Activated CD4-positive, alpha-beta memory T cell treated with anti-CD3 and anti-CD28 coated beads for 36 hours (primary cell): ENCODE data around the gene LINS1. TPM values are rescaled to one million over a fixed set of nuclear protein-coding genes. Genes with fewer than 3 reads are reported as not detected.
"Not testable (repeated sequence)": the region's sequence is repeated elsewhere in the genome, so short reads cannot be mapped to it uniquely, and the experiment has no call there.

Experiments
- CTCF ChIA-PET: fragments of 350-600 bp; sonication (Branson Sonifier 250); formaldehyde crosslinking; loops from one replicate; lab custom pipeline; 2021; ENCODE audit warnings: antibody characterized with exemption, inconsistent platforms; lab: Charles Lee
- POLR2A ChIA-PET: fragments of 350-600 bp; sonication (Branson Sonifier 250); formaldehyde crosslinking; loops from one replicate; lab custom pipeline; 2021; ENCODE audit warnings: antibody characterized with exemption; lab: Charles Lee
- DNase-seq: peaks from one replicate; pipeline ENCODE4 v3.0.0-alpha.2; 2020
- H3K27ac Mint-ChIP-seq: one replicate; pipeline ENCODE4 v1.8.0; 2021; ENCODE audit warnings: mixed read lengths
- H3K27me3 Mint-ChIP-seq: one replicate; pipeline ENCODE4 v1.8.0; 2021; ENCODE audit warnings: mixed read lengths
- H3K36me3 Mint-ChIP-seq: one replicate; pipeline ENCODE4 v1.8.0; 2021; ENCODE audit warnings: mixed read lengths
- H3K4me1 Mint-ChIP-seq: one replicate; pipeline ENCODE4 v1.8.0; 2021; ENCODE audit warnings: low read depth, mixed read lengths
- H3K4me3 Mint-ChIP-seq: one replicate; pipeline ENCODE4 v1.8.0; 2021; ENCODE audit warnings: mild to moderate bottlenecking, mixed read lengths
- H3K9me3 Mint-ChIP-seq: one replicate; pipeline ENCODE4 v1.8.0; 2021; ENCODE audit warnings: mixed read lengths
- intact Hi-C: fragments of 100-400 bp; cut with micrococcal nuclease; formaldehyde crosslinking; loops from one replicate; pipeline ENCODE4 v1.15.1; 2023
- total RNA-seq, 2 experiments: library from RNA; stranded (reverse); gene quantifications; one replicate each; pipeline ENCODE4 v1.2.3, GENCODE V29; 2021

Gene LINS1
- total RNA-seq, 2 experiments from 2014 or later = 31.6 to 37.0 TPM

- CTCF ChIA-PET = interaction anchor here (0.7 to 5.2 kb wide), 6 partner anchors 26 to 409 kb away, joined by 3 to 32 read pairs (median 6); partner anchors contain the start of gene ADAMTS17
- peak overlapping the region; percentile 64 for H3K4me3 Mint-ChIP-seq
- intact Hi-C loops = loop anchor here (1.0 to 5.0 kb wide), 3 partner anchors 249 to 1346 kb away; partner anchors contain the start of gene LRRC28
Measured at GRCh38 chr15:100598655-100599054, 3.3 kb downstream of the LINS1 start.

GRCh38 chr15:100597862-100598261, 4.1 kb downstream of the LINS1 start:
- ChIA-PET CTCF (interaction anchor here (1.5 to 5.2 kb wide), 5 partner anchors 25 to 410 kb away, joined by 4 to 32 read pairs (median 6); partner anchors contain the start of gene ADAMTS17), POLR2A (no interaction called here)
- Mint-ChIP-seq H3K4me1 (peaks cover 63% of the 10 kb centered on the region), H3K27me3 (no peaks in the 10 kb centered on the region), H3K9me3 (no peaks in the 10 kb centered on the region), H3K27ac (no peak overlapping the region), H3K36me3 (peaks cover 22% of the 10 kb centered on the region), H3K4me3 (peak overlapping the region; percentile 76)
- intact Hi-C loops = loop anchor here (1.0 to 5.0 kb wide), 3 partner anchors 249 to 1346 kb away; partner anchors contain the start of gene LRRC28
- DNase-seq = no peak

More at GRCh38 chr15:100598655-100599054, 3.3 kb downstream of the LINS1 start:
- peaks cover 26% of the 10 kb centered on the region for H3K36me3 Mint-ChIP-seq
- POLR2A ChIA-PET = no interaction called here
- peaks cover 64% of the 10 kb centered on the region for H3K4me1 Mint-ChIP-seq
- no peaks in the 10 kb centered on the region for H3K27me3 Mint-ChIP-seq
- no peak for DNase-seq
- H3K9me3 Mint-ChIP-seq = no peaks in the 10 kb centered on the region
- no peak overlapping the region for H3K27ac Mint-ChIP-seq

GRCh38 chr15:100596792-100597191, 5.2 kb downstream of the LINS1 start:
- ChIA-PET POLR2A (interaction anchor here (0.5 to 1.6 kb wide), 7 partner anchors 23 to 1055 kb away, joined by 3 to 6 read pairs (median 4); no protein-coding TSS in a partner anchor), CTCF (interaction anchor here (0.8 to 5.2 kb wide), 4 partner anchors 24 to 1045 kb away, joined by 3 to 32 read pairs (median 6); partner anchors contain the start of gene LRRK1)
- H3K4me3 Mint-ChIP-seq = peak overlapping the region; percentile 76
- peaks cover 74% of the 10 kb centered on the region for H3K4me1 Mint-ChIP-seq
- H3K27ac Mint-ChIP-seq = no peak overlapping the region
- peaks cover 2% of the 10 kb centered on the region for H3K9me3 Mint-ChIP-seq
- no peaks in the 10 kb centered on the region for H3K27me3 Mint-ChIP-seq
- H3K36me3 Mint-ChIP-seq = peaks cover 26% of the 10 kb centered on the region
- intact Hi-C loops = loop anchor here (5.0 kb wide), 2 partner anchors 611 to 1344 kb away; partner anchors contain the start of gene LRRC28
- peak; percentile 98 for DNase-seq

GRCh38 chr15:100595964-100596363, 6.0 kb downstream of the LINS1 start:
- Mint-ChIP-seq H3K27ac (no peak overlapping the region), H3K9me3 (peaks cover 5% of the 10 kb centered on the region), H3K4me1 (peaks cover 82% of the 10 kb centered on the region), H3K36me3 (peaks cover 33% of the 10 kb centered on the region), H3K4me3 (peak overlapping the region; percentile 76), H3K27me3 (no peaks in the 10 kb centered on the region)
- peak; percentile 38 for DNase-seq
- intact Hi-C loops = loop anchor here (1.0 to 5.0 kb wide), 3 partner anchors 16 to 1344 kb away; partner anchors contain the start of gene LRRC28
- ChIA-PET POLR2A (interaction anchor here (1.2 to 1.6 kb wide), 2 partner anchors 10 to 25 kb away, joined by 3 to 4 read pairs; no protein-coding TSS in a partner anchor), CTCF (interaction anchor here (0.8 to 5.2 kb wide), 5 partner anchors 23 to 1046 kb away, joined by 3 to 32 read pairs (median 4); partner anchors contain the start of gene LRRK1)

- ChIA-PET POLR2A (no interaction called here), CTCF (interaction anchor here (1.2 kb wide), 1 partner anchor 695 kb away, joined by 3 read pairs; no protein-coding TSS in a partner anchor)
- Mint-ChIP-seq H3K27me3 (no peaks in the 10 kb centered on the region), H3K36me3 (peaks cover 47% of the 10 kb centered on the region), H3K4me3 (no peak overlapping the region), H3K9me3 (peaks cover 22% of the 10 kb centered on the region), H3K27ac (peak overlapping the region; percentile 77), H3K4me1 (peaks cover 73% of the 10 kb centered on the region)
- DNase-seq = no peak
- intact Hi-C loops = no loop called here
Measured at GRCh38 chr15:100593431-100593830, 8.6 kb downstream of the LINS1 start.

GRCh38 chr15:100592898-100593297, 9.1 kb downstream of the LINS1 start:
- Mint-ChIP-seq H3K4me1 (peaks cover 69% of the 10 kb centered on the region), H3K4me3 (no peak overlapping the region), H3K9me3 (peaks cover 25% of the 10 kb centered on the region), H3K27ac (peak overlapping the region; percentile 59), H3K27me3 (no peaks in the 10 kb centered on the region), H3K36me3 (peaks cover 48% of the 10 kb centered on the region)
- CTCF ChIA-PET = interaction anchor here (1.2 kb wide), 1 partner anchor 696 kb away, joined by 3 read pairs; no protein-coding TSS in a partner anchor
- intact Hi-C loops = no loop called here
- no peak for DNase-seq
- POLR2A ChIA-PET = no interaction called here

GRCh38 chr15:100591835-100592234, 10.1 kb downstream of the LINS1 start:
- Mint-ChIP-seq H3K4me1 (peaks cover 62% of the 10 kb centered on the region), H3K9me3 (peaks cover 31% of the 10 kb centered on the region), H3K27me3 (no peaks in the 10 kb centered on the region), H3K27ac (peak overlapping the region; percentile 88), H3K4me3 (peak overlapping the region; percentile 9), H3K36me3 (peaks cover 49% of the 10 kb centered on the region)
- intact Hi-C loops = no loop called here
- DNase-seq = no peak
- POLR2A ChIA-PET = no interaction called here
- CTCF ChIA-PET = no interaction called here

- intact Hi-C loops, H3K27me3 Mint-ChIP-seq, H3K4me3 Mint-ChIP-seq, DNase-seq: not testable (repeated sequence)
- Mint-ChIP-seq H3K4me1 (peaks cover 62% of the 10 kb centered on the region), H3K9me3 (peaks cover 31% of the 10 kb centered on the region), H3K27ac (peak overlapping the region; percentile 88), H3K36me3 (peaks cover 51% of the 10 kb centered on the region)
- CTCF ChIA-PET = interaction anchor here (1.2 kb wide), 1 partner anchor 241 kb away, joined by 6 read pairs; no protein-coding TSS in a partner anchor
- POLR2A ChIA-PET = interaction anchor here (1.4 kb wide), 1 partner anchor 11 kb away, joined by 4 read pairs; the partner anchor contains the start of genes ASB7 and LINS1
Measured at GRCh38 chr15:100591163-100591562, 10.8 kb downstream of the LINS1 start.

GRCh38 chr15:100588638-100589242, 13.2 kb downstream of the LINS1 start:
- Mint-ChIP-seq H3K27me3 (no peaks in the 10 kb centered on the region), H3K9me3 (peaks cover 31% of the 10 kb centered on the region), H3K4me1 (peaks cover 57% of the 10 kb centered on the region), H3K27ac (no peak overlapping the region), H3K36me3 (peaks cover 59% of the 10 kb centered on the region), H3K4me3 (no peak overlapping the region)
- DNase-seq = no peak
- ChIA-PET POLR2A (no interaction called here), CTCF (interaction anchor here (3.7 kb wide), 1 partner anchor 238 kb away, joined by 15 read pairs; no protein-coding TSS in a partner anchor)
- intact Hi-C loops = no loop called here

- Mint-ChIP-seq H3K4me1 (peaks cover 51% of the 10 kb centered on the region), H3K36me3 (peaks cover 48% of the 10 kb centered on the region), H3K27me3 (no peaks in the 10 kb centered on the region), H3K27ac (peak overlapping the region; percentile 88), H3K9me3 (peaks cover 5% of the 10 kb centered on the region), H3K4me3 (peak overlapping the region; percentile 46)
- no peak for DNase-seq
- ChIA-PET POLR2A (no interaction called here), CTCF (interaction anchor here (1.1 kb wide), 1 partner anchor 9 kb away, joined by 3 read pairs; no protein-coding TSS in a partner anchor)
- intact Hi-C loops = loop anchor here (1.0 to 5.0 kb wide), 2 partner anchors 15 to 1023 kb away; no protein-coding TSS in a partner anchor
Measured at GRCh38 chr15:100580414-100580813, 21.6 kb downstream of the LINS1 start.

GRCh38 chr15:100573526-100573925, 28.5 kb downstream of the LINS1 start:
- CTCF ChIA-PET = interaction anchor here (0.6 to 6.1 kb wide), 10 partner anchors 12 to 725 kb away, joined by 3 to 95 read pairs (median 4); partner anchors contain the start of gene LINS1
- Mint-ChIP-seq H3K27me3 (no peaks in the 10 kb centered on the region), H3K36me3 (peaks cover 54% of the 10 kb centered on the region), H3K9me3 (no peaks in the 10 kb centered on the region), H3K27ac (peak overlapping the region; percentile 83), H3K4me3 (no peak overlapping the region), H3K4me1 (peaks cover 56% of the 10 kb centered on the region)
- POLR2A ChIA-PET = interaction anchor here (1.1 to 1.8 kb wide), 3 partner anchors 23 to 223 kb away, joined by 3 to 5 read pairs (median 4); no protein-coding TSS in a partner anchor
- intact Hi-C loops = loop anchor here (2.0 kb wide), 1 partner anchor 29 kb away; the partner anchor contains the start of genes ASB7 and LINS1
- no peak for DNase-seq
